ENCODE measurements around the gene WIZ. TPM values are rescaled to one million over a fixed set of nuclear protein-coding genes. Genes with fewer than 3 reads are reported as not detected.
"Not testable (repeated sequence)": the region's sequence is repeated elsewhere in the genome, so short reads cannot be mapped to it uniquely, and the experiment has no call there.

The WIZ gene, protein sequence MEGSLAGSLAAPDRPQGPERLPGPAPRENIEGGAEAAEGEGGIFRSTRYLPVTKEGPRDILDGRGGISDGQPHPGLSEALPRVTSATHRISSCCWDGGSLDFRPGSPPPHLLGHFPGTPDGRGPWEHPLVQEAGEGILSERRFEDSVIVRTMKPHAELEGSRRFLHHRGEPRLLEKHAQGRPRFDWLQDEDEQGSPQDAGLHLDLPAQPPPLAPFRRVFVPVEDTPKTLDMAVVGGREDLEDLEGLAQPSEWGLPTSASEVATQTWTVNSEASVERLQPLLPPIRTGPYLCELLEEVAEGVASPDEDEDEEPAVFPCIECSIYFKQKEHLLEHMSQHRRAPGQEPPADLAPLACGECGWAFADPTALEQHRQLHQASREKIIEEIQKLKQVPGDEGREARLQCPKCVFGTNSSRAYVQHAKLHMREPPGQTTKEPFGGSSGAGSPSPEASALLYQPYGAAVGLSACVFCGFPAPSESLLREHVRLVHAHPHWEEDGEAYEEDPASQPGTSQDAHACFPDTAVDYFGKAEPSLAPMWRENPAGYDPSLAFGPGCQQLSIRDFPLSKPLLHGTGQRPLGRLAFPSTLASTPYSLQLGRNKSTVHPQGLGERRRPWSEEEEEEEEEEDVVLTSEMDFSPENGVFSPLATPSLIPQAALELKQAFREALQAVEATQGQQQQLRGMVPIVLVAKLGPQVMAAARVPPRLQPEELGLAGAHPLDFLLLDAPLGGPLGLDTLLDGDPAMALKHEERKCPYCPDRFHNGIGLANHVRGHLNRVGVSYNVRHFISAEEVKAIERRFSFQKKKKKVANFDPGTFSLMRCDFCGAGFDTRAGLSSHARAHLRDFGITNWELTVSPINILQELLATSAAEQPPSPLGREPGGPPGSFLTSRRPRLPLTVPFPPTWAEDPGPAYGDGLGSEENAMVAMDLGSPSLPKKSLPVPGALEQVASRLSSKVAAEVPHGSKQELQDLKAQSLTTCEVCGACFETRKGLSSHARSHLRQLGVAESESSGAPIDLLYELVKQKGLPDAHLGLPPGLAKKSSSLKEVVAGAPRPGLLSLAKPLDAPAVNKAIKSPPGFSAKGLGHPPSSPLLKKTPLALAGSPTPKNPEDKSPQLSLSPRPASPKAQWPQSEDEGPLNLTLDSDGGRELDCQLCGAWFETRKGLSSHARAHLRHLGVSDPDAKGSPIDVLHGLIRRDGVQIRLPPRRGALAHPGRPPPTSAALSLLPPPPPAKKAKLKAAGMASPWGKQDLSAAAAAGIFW (N-terminal part only)
- 37.6 and 38.7 TPM in 2 replicates for total RNA-seq

DNA sequence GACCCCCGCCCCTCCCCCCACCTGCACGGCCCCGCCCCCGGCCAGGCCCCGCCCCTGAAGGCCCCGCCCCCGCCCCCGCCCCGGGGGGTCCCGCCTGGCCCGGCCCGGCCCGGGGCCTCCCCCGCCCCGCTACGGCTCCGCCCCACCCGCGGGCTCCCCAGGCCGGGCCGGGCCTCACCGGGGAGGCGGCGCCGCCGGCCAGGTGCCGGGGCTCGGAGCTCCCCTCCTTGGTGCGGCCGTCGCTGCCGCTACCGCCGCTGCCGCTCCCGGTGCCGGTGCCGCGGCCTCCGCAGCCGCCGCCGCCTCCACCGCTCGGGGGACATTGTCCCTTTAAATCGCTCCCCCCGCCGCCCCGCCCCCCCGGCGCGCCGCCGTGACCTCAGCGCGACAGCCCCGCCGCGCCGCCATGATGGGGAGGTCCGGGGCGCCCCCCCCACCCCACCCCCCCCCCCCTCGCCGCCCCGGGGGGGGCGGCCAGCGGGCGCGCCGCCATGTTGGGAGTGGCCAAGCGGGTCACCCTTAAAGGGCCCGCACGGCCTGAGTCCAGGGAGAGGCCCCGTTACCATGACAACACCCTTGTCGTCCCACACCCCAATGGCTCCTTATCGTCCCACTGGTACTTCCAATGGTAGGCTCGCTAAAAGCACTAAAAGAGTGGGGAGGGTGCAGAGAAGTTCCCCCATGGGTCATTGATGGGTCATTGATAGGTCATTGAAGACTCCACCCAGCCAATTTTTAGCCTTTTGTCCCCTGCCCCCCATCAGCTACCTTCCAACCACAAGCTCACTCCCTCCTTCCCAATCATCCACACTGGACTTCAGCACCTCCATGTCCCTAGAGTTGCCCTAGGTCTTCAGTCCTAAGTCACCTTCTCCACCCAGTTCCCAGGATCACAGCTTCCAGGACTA, at the start of gene WIZ:
TSS of gene WIZ (minus strand) at position 337 of the 908 bp plus-strand sequence. CDS start 1,649 bp downstream, outside the sequence.
- Mint-ChIP-seq H3K4me1 (ENCODE audit: low read depth) (peaks cover 32% of the 10 kb centered on the region), H3K4me3 (peak within 1 kb of the TSS; percentile 86), H3K27ac (peak within 1 kb of the TSS; percentile 98), H3K36me3 (ENCODE audit: low read depth) (peaks cover 48% of the 10 kb centered on the region), H3K27me3 (ENCODE audit: insufficient read depth) (peaks cover 3% of the 10 kb centered on the region), H3K9me3 (no peaks in the 10 kb centered on the region)
- intact Hi-C loops (cut with micrococcal nuclease), result loop anchor here (1.0 kb wide), 4 partner anchors 13 to 70 kb away; no protein-coding TSS in a partner anchor
- DNase-seq (ENCODE audit: low spot score), result peak; percentile 74

DNA sequence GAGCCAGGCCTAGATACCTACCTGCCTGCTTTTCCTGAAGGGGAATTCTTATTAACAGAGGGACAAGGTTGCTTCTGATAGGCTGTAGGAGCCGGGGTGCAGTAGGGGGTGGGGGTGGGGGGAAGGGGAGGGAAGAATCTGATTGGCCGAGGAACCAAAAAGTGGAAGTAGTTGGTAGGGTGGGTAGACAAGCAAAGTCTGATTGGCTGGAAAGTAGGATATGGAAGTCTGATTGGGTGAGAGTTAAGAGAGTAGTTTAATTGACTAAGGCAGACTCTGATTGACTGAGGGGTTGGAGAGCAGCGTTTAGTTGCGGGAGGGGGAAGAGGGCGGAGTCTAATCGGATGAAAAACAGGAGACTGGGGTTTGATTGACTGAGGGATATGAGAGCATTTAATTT, 49.2 kb upstream of the WIZ start:
- H3K9me3 Mint-ChIP-seq, result no peaks in the 10 kb centered on the region
- no peak for DNase-seq (ENCODE audit: low spot score)
- intact Hi-C loops (cut with micrococcal nuclease), result no loop called here
- no peak overlapping the region for H3K27ac Mint-ChIP-seq
- peaks cover 21% of the 10 kb centered on the region for H3K27me3 Mint-ChIP-seq (ENCODE audit: insufficient read depth)
- H3K4me1 Mint-ChIP-seq (ENCODE audit: low read depth), result peaks cover 6% of the 10 kb centered on the region
- no peaks in the 10 kb centered on the region for H3K36me3 Mint-ChIP-seq (ENCODE audit: low read depth)
- H3K4me3 Mint-ChIP-seq, result no peak overlapping the region

DNA sequence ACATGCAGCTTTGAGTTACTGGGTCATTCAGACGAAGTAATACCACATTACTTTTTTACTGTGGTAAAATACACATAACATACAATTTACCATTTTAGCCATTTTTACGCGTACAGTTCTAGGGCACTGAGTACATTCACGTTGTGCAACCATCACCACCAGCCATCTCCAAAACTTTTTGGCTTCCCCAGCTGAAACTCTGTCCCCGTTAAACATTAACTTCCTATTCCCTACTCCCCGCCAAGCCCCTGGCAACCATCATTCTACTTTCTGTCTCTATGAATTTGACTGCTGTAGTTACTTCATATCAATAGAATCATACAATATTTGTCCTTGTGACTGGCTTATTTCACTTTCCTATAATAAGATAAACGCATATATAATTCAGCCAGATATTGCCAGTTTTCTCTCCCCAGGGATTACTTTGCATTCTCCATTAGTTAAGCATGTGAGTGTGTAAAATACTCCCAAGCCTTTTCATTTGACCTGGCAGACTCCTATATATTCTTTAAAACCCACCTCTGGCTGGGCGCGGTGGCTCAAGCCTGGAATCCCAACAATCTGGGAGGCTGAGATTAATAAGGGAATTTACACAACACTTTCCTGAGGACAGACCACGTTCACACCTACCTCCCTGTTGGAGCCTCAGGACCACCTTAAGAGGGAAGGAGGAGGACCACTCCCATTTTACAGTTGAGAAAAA, 48.6 kb upstream of the WIZ start:
- Mint-ChIP-seq H3K27me3 (ENCODE audit: insufficient read depth) (peaks cover 22% of the 10 kb centered on the region), H3K4me3 (no peak overlapping the region), H3K4me1 (ENCODE audit: low read depth) (peaks cover 6% of the 10 kb centered on the region), H3K27ac (no peak overlapping the region), H3K36me3 (ENCODE audit: low read depth) (no peaks in the 10 kb centered on the region), H3K9me3 (no peaks in the 10 kb centered on the region)
- intact Hi-C loops (cut with micrococcal nuclease), result no loop called here
- DNase-seq (ENCODE audit: low spot score), result no peak

DNA sequence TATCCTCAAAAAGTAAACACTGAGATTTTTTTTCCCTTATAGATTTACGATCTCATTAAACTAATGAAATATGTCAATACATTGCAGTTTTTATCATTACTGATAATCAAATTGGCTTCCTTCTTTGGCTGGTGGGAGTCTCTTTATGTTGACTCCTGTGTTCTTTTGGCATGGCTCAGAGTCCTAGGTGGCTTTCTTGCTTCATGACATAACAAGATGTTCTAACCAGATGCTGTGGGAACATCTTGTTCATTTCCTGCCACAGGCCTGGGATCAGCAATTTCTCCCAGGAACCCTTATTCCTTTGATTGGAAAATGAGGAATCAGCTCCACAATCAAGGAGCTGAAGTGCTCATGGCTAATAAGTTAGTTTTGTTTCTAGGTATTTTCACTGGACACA, 45.4 kb upstream of the WIZ start:
- Mint-ChIP-seq H3K27me3 (ENCODE audit: insufficient read depth) (peaks cover 19% of the 10 kb centered on the region), H3K36me3 (ENCODE audit: low read depth) (no peaks in the 10 kb centered on the region), H3K9me3 (no peaks in the 10 kb centered on the region), H3K27ac (no peak overlapping the region), H3K4me3 (no peak overlapping the region), H3K4me1 (ENCODE audit: low read depth) (peaks cover 6% of the 10 kb centered on the region)
- DNase-seq (ENCODE audit: low spot score), result no peak
- intact Hi-C loops (cut with micrococcal nuclease), result no loop called here

DNA sequence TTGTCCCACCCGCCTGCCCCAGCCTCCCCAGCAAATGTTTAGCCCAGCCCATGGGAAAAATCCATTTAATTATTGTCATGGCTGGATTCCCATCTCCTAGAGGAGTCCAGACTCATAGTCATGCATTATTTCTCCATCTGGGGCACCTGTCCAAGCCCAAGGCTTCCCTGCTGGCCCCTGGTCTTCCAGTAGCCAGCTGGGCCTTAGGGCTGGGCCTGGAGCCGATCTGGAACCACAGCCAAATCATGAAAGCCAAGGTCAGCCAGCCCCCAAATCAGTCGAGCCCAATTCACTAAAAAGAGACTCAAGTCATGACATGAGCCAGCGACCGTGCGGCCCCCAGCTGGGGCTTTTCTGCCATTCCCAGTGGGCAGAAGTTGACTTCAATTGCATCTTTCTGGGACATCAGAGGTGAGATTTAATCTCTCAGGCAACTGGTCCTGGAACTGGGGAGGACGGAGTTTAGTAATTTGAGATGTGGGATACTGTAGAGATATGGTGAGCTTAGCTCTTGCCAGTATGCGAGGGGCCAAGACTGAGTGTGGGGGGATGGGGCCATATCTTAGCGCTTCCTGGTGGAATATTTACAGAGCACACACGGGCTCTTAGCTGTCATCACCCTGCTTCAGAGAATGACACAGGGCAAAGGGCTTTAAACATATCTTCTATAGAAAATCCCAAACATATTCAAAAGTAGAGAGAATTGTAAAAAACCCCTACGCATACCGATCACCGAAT, 38.9 kb upstream of the WIZ start:
- Mint-ChIP-seq H3K4me3 (no peak overlapping the region), H3K9me3 (peaks cover 7% of the 10 kb centered on the region), H3K4me1 (ENCODE audit: low read depth) (peaks cover 8% of the 10 kb centered on the region), H3K27me3 (ENCODE audit: insufficient read depth) (peaks cover 9% of the 10 kb centered on the region), H3K27ac (no peak overlapping the region), H3K36me3 (ENCODE audit: low read depth) (no peaks in the 10 kb centered on the region)
- DNase-seq (ENCODE audit: low spot score), result no peak
- intact Hi-C loops (cut with micrococcal nuclease), result no loop called here

DNA sequence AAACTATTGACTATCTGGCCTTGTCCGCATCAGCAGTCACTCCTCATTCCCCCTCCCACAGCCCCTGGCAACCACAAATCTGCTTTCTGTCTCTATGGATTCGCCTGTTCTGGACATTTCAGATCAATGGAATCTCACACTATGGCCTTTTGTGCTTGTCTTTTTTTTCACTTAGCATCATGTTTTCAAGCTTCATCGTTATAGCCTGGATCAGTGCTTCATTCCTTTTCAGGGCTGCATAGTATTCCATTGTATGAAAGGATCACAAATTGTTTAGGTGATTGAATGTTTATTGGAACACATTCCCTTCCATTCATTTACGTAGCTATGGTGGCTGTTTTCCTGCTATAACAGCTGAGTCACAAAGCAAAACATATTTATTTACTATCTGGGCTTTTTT, 37.3 kb upstream of the WIZ start:
- no peak for DNase-seq (ENCODE audit: low spot score)
- H3K9me3 Mint-ChIP-seq, result peaks cover 7% of the 10 kb centered on the region

DNA sequence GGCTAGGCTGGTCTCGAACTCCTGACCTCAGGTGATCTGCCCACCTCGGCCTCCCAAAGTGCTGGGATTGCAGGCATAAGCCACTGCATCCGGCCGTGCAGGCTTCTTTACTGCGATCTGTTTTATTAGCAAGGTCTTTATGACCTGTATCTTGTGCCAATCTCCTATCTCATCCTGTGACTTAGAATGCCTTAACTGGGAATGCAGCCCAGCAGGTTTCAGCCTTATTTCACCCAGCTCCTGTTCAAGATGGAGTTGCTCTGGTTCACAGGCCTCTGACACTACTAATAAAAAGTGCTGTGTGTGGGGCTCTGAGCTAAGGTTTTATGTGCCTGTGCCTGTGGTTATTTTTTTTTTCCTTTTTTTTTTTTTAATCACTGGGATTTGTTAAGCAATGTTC, 36.0 kb upstream of the WIZ start:
- H3K9me3 Mint-ChIP-seq; H3K27ac Mint-ChIP-seq; DNase-seq (ENCODE audit: low spot score); H3K27me3 Mint-ChIP-seq (ENCODE audit: insufficient read depth); intact Hi-C loops (cut with micrococcal nuclease); H3K36me3 Mint-ChIP-seq (ENCODE audit: low read depth); H3K4me3 Mint-ChIP-seq: not testable (repeated sequence)
- H3K4me1 Mint-ChIP-seq (ENCODE audit: low read depth), result peaks cover 19% of the 10 kb centered on the region

More for the DNA sequence above, 37.3 kb upstream of the WIZ start:
- Mint-ChIP-seq H3K4me3 (no peak overlapping the region), H3K27me3 (ENCODE audit: insufficient read depth) (no peaks in the 10 kb centered on the region), H3K27ac (no peak overlapping the region), H3K4me1 (ENCODE audit: low read depth) (peaks cover 19% of the 10 kb centered on the region), H3K36me3 (ENCODE audit: low read depth) (no peaks in the 10 kb centered on the region)
- intact Hi-C loops (cut with micrococcal nuclease), result no loop called here

DNA sequence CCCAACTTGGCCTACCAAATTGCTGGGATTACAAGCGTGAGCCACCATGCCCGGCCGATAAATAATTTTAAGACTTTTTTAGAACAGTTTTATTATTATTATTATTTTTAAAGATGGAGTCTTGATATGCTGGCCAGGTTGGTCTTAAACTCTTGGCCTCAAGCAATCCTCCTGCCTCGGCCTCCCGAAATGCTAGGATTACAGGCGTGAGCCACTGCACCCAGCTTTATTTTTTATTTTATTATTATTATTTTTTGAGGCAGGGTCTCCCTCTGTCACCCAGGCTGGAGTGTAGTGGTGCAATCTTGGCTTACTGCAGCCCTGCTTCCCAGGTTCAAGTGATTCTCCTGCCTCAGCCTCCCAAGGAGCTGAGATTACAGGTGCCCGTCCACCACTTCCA, 31.2 kb upstream of the WIZ start:
- H3K27me3 Mint-ChIP-seq (ENCODE audit: insufficient read depth); DNase-seq (ENCODE audit: low spot score); H3K4me3 Mint-ChIP-seq: not testable (repeated sequence)

DNA sequence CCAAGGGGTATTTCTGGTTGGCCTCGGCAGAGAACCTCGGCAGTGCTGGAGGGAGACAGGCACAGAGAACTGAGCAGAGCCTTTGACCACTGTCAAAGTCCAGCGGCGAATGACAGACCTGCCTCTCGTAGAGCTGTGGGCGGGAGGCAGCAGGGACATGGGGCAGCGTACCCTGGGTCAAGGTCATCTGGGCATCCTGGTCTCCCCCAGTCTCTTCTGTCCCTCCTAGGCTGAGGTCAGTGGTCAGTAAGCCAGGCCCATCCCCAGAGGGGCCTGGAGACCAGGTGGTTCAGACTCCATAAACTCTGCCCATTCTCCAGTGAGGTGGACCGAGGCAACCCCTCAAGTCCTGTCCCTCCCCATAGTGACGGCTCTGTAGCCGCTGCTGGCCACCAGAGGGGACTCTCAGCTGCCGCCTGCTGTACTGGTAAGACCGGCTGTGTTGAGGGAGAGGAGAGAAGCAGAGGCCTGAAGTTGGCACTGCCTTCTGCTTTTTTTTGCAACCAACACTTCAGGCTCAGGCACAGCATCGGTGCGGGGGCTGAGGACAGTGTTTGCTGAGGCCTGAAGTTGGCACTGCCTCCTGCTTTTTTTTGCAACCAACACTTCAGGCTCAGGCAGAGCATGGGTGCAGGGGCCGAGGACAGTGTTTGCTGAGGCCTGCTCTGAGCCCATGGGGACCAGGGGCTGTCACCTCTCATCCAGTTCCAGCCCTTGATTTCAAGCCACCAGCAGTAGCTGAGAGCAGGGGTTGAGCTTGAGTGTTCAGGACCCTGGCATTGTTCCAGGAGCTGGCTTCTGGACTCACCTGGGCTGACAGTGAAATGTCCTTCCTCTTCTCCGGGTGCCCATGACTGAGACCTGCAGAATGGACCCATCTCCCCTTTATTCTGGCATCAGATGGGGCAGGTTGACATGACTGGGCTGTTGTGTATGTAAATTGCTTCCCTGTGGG, 29.9 kb upstream of the WIZ start, which contains the start of gene PGLYRP2:
TSS of gene PGLYRP2 (minus strand) at position 111 of the 955 bp plus-strand sequence. CDS start 130 bp downstream, outside the sequence.
- DNase-seq (ENCODE audit: low spot score), result no peak
- Mint-ChIP-seq H3K4me3 (no peak within 1 kb of the TSS), H3K4me1 (ENCODE audit: low read depth) (peaks cover 25% of the 10 kb centered on the region), H3K27me3 (ENCODE audit: insufficient read depth) (no peaks in the 10 kb centered on the region), H3K9me3 (no peaks in the 10 kb centered on the region), H3K27ac (no peak within 1 kb of the TSS), H3K36me3 (ENCODE audit: low read depth) (no peaks in the 10 kb centered on the region)
- intact Hi-C loops (cut with micrococcal nuclease), result no loop called here

More for the DNA sequence above, 31.2 kb upstream of the WIZ start:
- H3K27ac Mint-ChIP-seq; intact Hi-C loops (cut with micrococcal nuclease); H3K36me3 Mint-ChIP-seq (ENCODE audit: low read depth); H3K9me3 Mint-ChIP-seq: not testable (repeated sequence)
- peaks cover 25% of the 10 kb centered on the region for H3K4me1 Mint-ChIP-seq (ENCODE audit: low read depth)

DNA sequence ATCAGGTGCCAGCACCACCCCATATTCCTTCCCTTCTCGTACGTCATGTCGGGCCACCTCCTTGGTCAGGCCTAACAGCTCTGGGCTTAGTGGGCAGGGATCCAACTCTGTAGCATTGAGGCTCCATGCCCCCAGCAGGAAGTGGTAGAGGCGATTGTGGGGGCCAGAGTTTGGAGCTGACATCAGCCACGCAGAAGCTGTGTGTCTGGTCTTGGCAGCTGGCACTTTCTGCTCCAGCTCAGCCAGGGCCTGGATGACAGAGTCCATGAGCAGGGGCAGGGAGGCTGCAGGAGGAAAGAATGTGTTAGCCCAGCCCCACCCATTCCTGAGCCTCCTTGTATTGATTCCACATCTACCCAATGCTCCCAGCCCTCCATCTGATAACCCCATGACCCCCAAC, 26.6 kb upstream of the WIZ start:
- DNase-seq (ENCODE audit: low spot score), result no peak
- Mint-ChIP-seq H3K4me3 (no peak overlapping the region), H3K36me3 (ENCODE audit: low read depth) (no peaks in the 10 kb centered on the region), H3K27ac (no peak overlapping the region), H3K4me1 (ENCODE audit: low read depth) (peaks cover 6% of the 10 kb centered on the region), H3K27me3 (ENCODE audit: insufficient read depth) (no peaks in the 10 kb centered on the region), H3K9me3 (no peaks in the 10 kb centered on the region)
- intact Hi-C loops (cut with micrococcal nuclease), result no loop called here
